ENCODE measurements around the gene NOP53. TPM values are rescaled to one million over a fixed set of nuclear protein-coding genes. Genes with fewer than 3 reads are reported as not detected.
"Not testable (repeated sequence)": the region's sequence is repeated elsewhere in the genome, so short reads cannot be mapped to it uniquely, and the experiment has no call there.

The NOP53 gene
- total RNA-seq, 3 donors from 2014 or later (not counting 1 experiment from before 2014, with no cell fraction given) = 416 to 445 (median 428) TPM

GRCh38 chr19:47802521-47803043, 57.2 kb downstream of the NOP53 start:
- Histone ChIP-seq H3K4me3 (ENCODE audit: low read length) (no peak overlapping the region), H3K27ac (ENCODE audit: low read length) (no peak overlapping the region), H3K9me3 (ENCODE audit: control insufficient read depth, insufficient read depth, low read length) (peaks cover 7% of the 10 kb centered on the region), H3K36me3 (ENCODE audit: control insufficient read depth, insufficient read depth, low read length) (no peaks in the 10 kb centered on the region), H3K27me3 (ENCODE audit: control insufficient read depth, insufficient read depth, low read length) (no peaks in the 10 kb centered on the region), H3K4me1 (ENCODE audit: control insufficient read depth, insufficient read depth, low read length) (no peaks in the 10 kb centered on the region)
- no peaks in the 10 kb centered on the region for H3K4me1 Mint-ChIP-seq
- TF ChIP-seq CTCF (IDR thresholded peaks at IDR 0.05) = no peak
- H3K27me3 Mint-ChIP-seq (ENCODE audit: low read depth in 2 of 2) = peaks cover 0 to 3% of the 10 kb centered on the region in 2 donors
- H3K27ac Mint-ChIP-seq = no peak overlapping the region
- H3K9me3 Mint-ChIP-seq = peaks cover 0 to 3% of the 10 kb centered on the region in 2 donors
- H3K36me3 Mint-ChIP-seq = no peaks in the 10 kb centered on the region
- intact Hi-C loops (cut with micrococcal nuclease) = no loop called here
- no peak overlapping the region for H3K4me3 Mint-ChIP-seq
- ATAC-seq (no peak), DNase-seq (no peak)
- WGBS (ENCODE audit: insufficient coverage) = 96% methylated on average over 11 of the region's 25 CpGs

GRCh38 chr19:47803148-47803547, 57.8 kb downstream of the NOP53 start:
- ATAC-seq; H3K9me3 Mint-ChIP-seq; H3K36me3 Mint-ChIP-seq; H3K4me3 Mint-ChIP-seq; H3K4me3 ChIP-seq (ENCODE audit: low read length); H3K27me3 ChIP-seq (ENCODE audit: control insufficient read depth, insufficient read depth, low read length); intact Hi-C loops (cut with micrococcal nuclease); H3K36me3 ChIP-seq (ENCODE audit: control insufficient read depth, insufficient read depth, low read length); H3K27me3 Mint-ChIP-seq (ENCODE audit: low read depth in 2 of 2); DNase-seq; H3K4me1 ChIP-seq (ENCODE audit: control insufficient read depth, insufficient read depth, low read length); H3K27ac Mint-ChIP-seq; H3K9me3 ChIP-seq (ENCODE audit: control insufficient read depth, insufficient read depth, low read length); H3K27ac ChIP-seq (ENCODE audit: low read length); H3K4me1 Mint-ChIP-seq: not testable (repeated sequence)
- WGBS (ENCODE audit: insufficient coverage) = 85% methylated on average over 14 of the region's 21 CpGs

- DNase-seq; H3K9me3 ChIP-seq (ENCODE audit: control insufficient read depth, insufficient read depth, low read length); H3K27ac Mint-ChIP-seq; ATAC-seq; H3K36me3 Mint-ChIP-seq; intact Hi-C loops (cut with micrococcal nuclease); H3K4me1 ChIP-seq (ENCODE audit: control insufficient read depth, insufficient read depth, low read length); H3K4me3 Mint-ChIP-seq; H3K4me3 ChIP-seq (ENCODE audit: low read length); H3K27me3 Mint-ChIP-seq (ENCODE audit: low read depth in 2 of 2); H3K36me3 ChIP-seq (ENCODE audit: control insufficient read depth, insufficient read depth, low read length); H3K27me3 ChIP-seq (ENCODE audit: control insufficient read depth, insufficient read depth, low read length); H3K4me1 Mint-ChIP-seq; H3K27ac ChIP-seq (ENCODE audit: low read length); H3K9me3 Mint-ChIP-seq: not testable (repeated sequence)
- WGBS (ENCODE audit: insufficient coverage) = 100% methylated on average over 2 of the region's 12 CpGs
Observed at GRCh38 chr19:47803671-47804070, 58.3 kb downstream of the NOP53 start.

- H3K9me3 ChIP-seq (ENCODE audit: control insufficient read depth, insufficient read depth, low read length); H3K27me3 ChIP-seq (ENCODE audit: control insufficient read depth, insufficient read depth, low read length); H3K4me3 Mint-ChIP-seq; H3K27ac Mint-ChIP-seq; H3K27me3 Mint-ChIP-seq (ENCODE audit: low read depth in 2 of 2); H3K36me3 Mint-ChIP-seq; H3K4me1 Mint-ChIP-seq; H3K4me3 ChIP-seq (ENCODE audit: low read length); DNase-seq; H3K9me3 Mint-ChIP-seq; H3K36me3 ChIP-seq (ENCODE audit: control insufficient read depth, insufficient read depth, low read length); H3K27ac ChIP-seq (ENCODE audit: low read length); H3K4me1 ChIP-seq (ENCODE audit: control insufficient read depth, insufficient read depth, low read length); intact Hi-C loops (cut with micrococcal nuclease); ATAC-seq: not testable (repeated sequence)
- 92% methylated on average over 3 of the region's 5 CpGs for WGBS (ENCODE audit: insufficient coverage)
Observed at GRCh38 chr19:47804451-47804850, 59.1 kb downstream of the NOP53 start, which contains the start of gene TPRX1. Gene TPRX1, minus strand, starts transcription at chr19:47804551. Its CDS starts 12 bp downstream, at chr19:47804539.

- H3K27me3 Mint-ChIP-seq (ENCODE audit: low read depth in 2 of 2) = peaks cover 0 to 6% of the 10 kb centered on the region in 2 donors
- Histone ChIP-seq H3K9me3 (ENCODE audit: control insufficient read depth, insufficient read depth, low read length) (peaks cover 7% of the 10 kb centered on the region), H3K36me3 (ENCODE audit: control insufficient read depth, insufficient read depth, low read length) (no peaks in the 10 kb centered on the region), H3K4me3 (ENCODE audit: low read length) (no peak overlapping the region), H3K27ac (ENCODE audit: low read length) (no peak overlapping the region), H3K27me3 (ENCODE audit: control insufficient read depth, insufficient read depth, low read length) (no peaks in the 10 kb centered on the region), H3K4me1 (ENCODE audit: control insufficient read depth, insufficient read depth, low read length) (no peaks in the 10 kb centered on the region)
- H3K27ac Mint-ChIP-seq = no peak overlapping the region
- WGBS (ENCODE audit: insufficient coverage) = 86% methylated on average over 10 of the region's 10 CpGs
- H3K36me3 Mint-ChIP-seq = no peaks in the 10 kb centered on the region
- no peaks in the 10 kb centered on the region for H3K4me1 Mint-ChIP-seq
- ATAC-seq (no peak), DNase-seq (no peak)
- intact Hi-C loops (cut with micrococcal nuclease) = no loop called here
- H3K9me3 Mint-ChIP-seq = peaks cover 0 to 3% of the 10 kb centered on the region in 2 donors
- no peak overlapping the region for H3K4me3 Mint-ChIP-seq
- no peak for TF ChIP-seq CTCF (IDR thresholded peaks at IDR 0.05)
Observed at GRCh38 chr19:47805313-47805712, 60.0 kb downstream of the NOP53 start.
